Sigmoid colon (tissue), 7 donors: ENCODE measurements around the gene TUBA4B. TPM values are rescaled to one million over a fixed set of nuclear protein-coding genes. Genes with fewer than 3 reads are reported as not detected.

Experiments
- DNase-seq: peaks from one replicate; pipeline ENCODE4 v3.0.0-alpha.2; 2019
- H3K27ac ChIP-seq, 4 donors: fragments of 200-600 bp; sonication (generic); one replicate each; pipeline ENCODE4 v1.5.1; 2016 to 2019; ENCODE audit warnings: mild to moderate bottlenecking in 1 of 4
- H3K27me3 ChIP-seq, 3 donors: fragments of 200-600 bp; sonication (generic); one replicate each; pipeline ENCODE4 v1.5.1; 2019; ENCODE audit warnings: mild to moderate bottlenecking in 1 of 3
- H3K36me3 ChIP-seq, 4 donors: fragments of 200-600 bp; sonication (generic); one replicate each; pipeline ENCODE4 v1.5.1; 2016 to 2019
- H3K4me1 ChIP-seq, 4 donors: fragments of 200-600 bp; sonication (generic); one replicate each; pipeline ENCODE4 v1.5.1; 2017 to 2019
- H3K4me3 ChIP-seq, 4 donors: fragments of 200-600 bp; sonication (generic); one replicate each; pipeline ENCODE4 v1.5.1; 2017 to 2019; ENCODE audit warnings: mild to moderate bottlenecking in 2 of 4, moderate library complexity in 1 of 4
- H3K9me3 ChIP-seq, 4 donors: fragments of 200-600 bp in 3 of 4; sonication (generic) in 3 of 4; one replicate each; pipeline versions ENCODE4 v1.5.1 to v1.6.1; 2013 to 2019
- EP300 ChIP-seq, 4 donors: sonication (generic); formaldehyde crosslinking; IDR thresholded peaks; one replicate each; pipeline ENCODE4 v1.6.1; 2017; ENCODE audit warnings: antibody characterized with exemption in 4 of 4
- POLR2A ChIP-seq, 2 donors: fragments of 450-650 bp; IDR thresholded peaks; one replicate each; pipeline ENCODE4 v1.6.1; 2016; ENCODE audit warnings: antibody characterized with exemption in 2 of 2, mild to moderate bottlenecking in 2 of 2, moderate library complexity in 2 of 2
- POLR2AphosphoS5 ChIP-seq, 4 donors: sonication (generic); formaldehyde crosslinking; IDR thresholded peaks; one replicate each; pipeline ENCODE4 v1.6.1; 2017; ENCODE audit warnings: antibody characterized with exemption in 4 of 4
- WGBS, 2 donors: extraction: QIAGEN DNeasy Blood & Tissue Kit; methylation state at CpG; one replicate each; pipeline ENCODE4 v1.1.7; 2013; 5-methylcytosine and 5-hydroxymethylcytosine counted together
- intact Hi-C: fragments of 100-400 bp; cut with DNase I; formaldehyde crosslinking; loops from one replicate; pipeline ENCODE4 v1.15.1; 2023
- polyA plus RNA-seq, 3 donors: library from polyadenylated mRNA; stranded (reverse); fragments of 200-250 nt; gene quantifications; one replicate each; pipeline ENCODE4 v1.2.3, GENCODE V29; 2013
- total RNA-seq, 4 donors: library from RNA; depleted of rRNA; stranded (reverse); fragments of >200 nt; gene quantifications; one replicate each; pipeline ENCODE4 v1.1.0, GENCODE V29; 2016
- TF ChIP-seq, protein P1 (sequence below), 4 experiments: fragments of 450-650 bp in 3 of 4; fragments of 200-600 bp in 1 of 4; IDR thresholded peaks; one replicate each; pipeline ENCODE4 v1.5.1; 2016 to 2019; ENCODE audit warnings: antibody characterized with exemption in 4 of 4, mild to moderate bottlenecking in 3 of 4, moderate library complexity in 2 of 4
- donor health status: healthy with polysubstance abuse.
- donor health status: Bipolar disorder and iron deficiency.
- donor health status: healthy.

Gene TUBA4B
- total RNA-seq: not detected
- not detected for polyA plus RNA-seq

DNA sequence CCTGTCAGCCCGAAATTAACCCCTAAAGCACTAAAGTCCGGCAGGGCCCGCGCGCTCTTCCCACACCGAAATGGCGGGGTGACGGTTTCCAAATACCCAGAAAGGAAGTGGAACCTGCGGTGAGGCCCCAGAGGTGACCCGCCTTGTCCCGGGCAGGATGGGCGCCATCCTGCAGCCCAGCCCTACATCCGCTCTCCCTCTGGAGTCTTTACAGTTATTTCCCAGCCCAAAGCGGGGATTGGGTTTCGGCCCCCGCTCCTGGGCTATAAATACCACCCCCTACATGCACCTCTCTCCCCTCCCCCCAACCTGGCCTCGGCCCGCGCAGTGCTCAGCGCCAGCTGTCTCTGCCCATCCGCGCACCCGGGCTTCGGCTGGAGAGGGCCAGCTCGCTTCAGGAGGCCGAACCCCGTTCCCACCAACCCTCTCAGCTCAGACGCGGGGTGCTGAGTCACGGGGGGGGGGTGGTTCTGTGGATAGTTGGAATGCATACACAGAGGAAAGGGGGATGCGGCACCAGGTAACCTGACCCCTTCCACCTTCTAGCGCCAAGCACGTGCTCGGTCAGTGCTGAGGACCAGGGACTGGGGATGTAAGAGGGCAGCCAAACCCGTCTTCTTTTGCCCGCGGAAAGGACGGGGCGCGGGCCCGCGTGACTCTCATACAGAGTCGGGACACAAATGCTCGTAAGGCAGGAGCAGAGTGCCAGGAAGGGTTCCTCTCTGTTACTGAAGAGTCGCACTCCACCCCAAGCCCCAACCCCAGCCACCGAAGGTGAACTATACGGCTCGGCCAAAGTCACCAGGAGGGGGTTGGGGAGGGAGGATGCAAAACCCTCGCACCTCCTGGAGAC is at the start of gene TUBA4B:
TUBA4B (plus strand) TSS at position 344 of the 853 bp plus-strand sequence; CDS start at position 509, 165 bp downstream.
- Histone ChIP-seq H3K4me1 (peaks cover 0 to 60% (median 52%) of the 10 kb centered on the region in 4 donors), H3K9me3 (no peaks in the 10 kb centered on the region), H3K4me3 (peak within 1 kb of the TSS; percentile 56 to 74 (median 60)), H3K27me3 (no peaks in the 10 kb centered on the region), H3K27ac (peak within 1 kb of the TSS; percentile 79 to 87 (median 84)), H3K36me3 (peaks cover 0 to 24% (median 4%) of the 10 kb centered on the region in 4 donors)
- peak; percentile 78 for DNase-seq
- TF ChIP-seq POLR2A (IDR thresholded peaks at IDR 0.05): no peak
- peak in 1 of 4 donors; percentile 4 for TF ChIP-seq POLR2AphosphoS5 (IDR thresholded peaks at IDR 0.05)
- WGBS, 2 donors: 1% methylated on average over 49 of the region's 49 CpGs
- intact Hi-C loops: loop anchor here (2.0 to 5.0 kb wide), 3 partner anchors 26 to 76 kb away; partner anchors contain the start of genes ABCB6, CNPPD1 and DNAJB2

DNA sequence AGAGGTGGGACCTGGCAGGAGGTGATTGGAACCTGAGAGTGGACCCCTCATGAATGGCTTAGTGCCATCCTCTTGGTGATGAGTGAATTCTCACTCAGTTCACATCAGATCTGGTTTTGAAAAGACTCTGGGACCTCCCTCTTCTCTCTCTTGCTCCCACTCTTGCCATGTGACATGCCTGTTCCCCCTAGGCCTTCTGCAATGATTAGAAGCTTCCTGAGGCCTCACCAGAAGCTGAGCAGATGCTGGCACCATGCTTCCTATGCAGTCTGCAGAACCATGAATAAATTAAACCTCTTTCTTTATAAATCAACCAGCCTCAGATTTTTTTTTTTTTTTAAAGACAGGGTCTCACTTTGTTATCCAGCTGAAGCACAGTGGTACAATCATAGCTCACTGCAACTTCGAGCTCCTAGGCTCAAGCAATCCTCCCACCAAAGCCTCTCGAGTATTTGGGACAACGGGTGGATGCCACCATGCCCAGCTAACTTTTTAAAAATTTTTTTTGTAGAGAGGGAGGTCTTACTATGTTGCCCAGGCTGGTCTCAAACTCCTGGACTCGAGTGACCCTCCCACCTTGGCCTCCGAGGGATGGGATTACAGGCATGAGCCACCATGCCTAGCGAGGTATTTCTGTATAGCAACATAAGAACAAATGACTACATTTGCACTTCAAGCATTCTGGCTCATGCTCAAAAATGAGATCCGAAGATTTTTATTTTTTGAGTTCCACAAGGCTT is 48.4 kb upstream of the TUBA4B start:
- H3K27ac ChIP-seq: no peak overlapping the region
- no peak overlapping the region for H3K4me3 ChIP-seq
- H3K27me3 ChIP-seq: peaks cover 0 to 4% (median 0%) of the 10 kb centered on the region in 3 donors
- H3K9me3 ChIP-seq: no peaks in the 10 kb centered on the region
- WGBS, 2 donors: 94 to 95% methylated on average over 7 of the region's 7 CpGs
- intact Hi-C loops: no loop called here
- peaks cover 0 to 19% (median 6%) of the 10 kb centered on the region in 4 donors for H3K36me3 ChIP-seq
- TF ChIP-seq, protein P1, sequence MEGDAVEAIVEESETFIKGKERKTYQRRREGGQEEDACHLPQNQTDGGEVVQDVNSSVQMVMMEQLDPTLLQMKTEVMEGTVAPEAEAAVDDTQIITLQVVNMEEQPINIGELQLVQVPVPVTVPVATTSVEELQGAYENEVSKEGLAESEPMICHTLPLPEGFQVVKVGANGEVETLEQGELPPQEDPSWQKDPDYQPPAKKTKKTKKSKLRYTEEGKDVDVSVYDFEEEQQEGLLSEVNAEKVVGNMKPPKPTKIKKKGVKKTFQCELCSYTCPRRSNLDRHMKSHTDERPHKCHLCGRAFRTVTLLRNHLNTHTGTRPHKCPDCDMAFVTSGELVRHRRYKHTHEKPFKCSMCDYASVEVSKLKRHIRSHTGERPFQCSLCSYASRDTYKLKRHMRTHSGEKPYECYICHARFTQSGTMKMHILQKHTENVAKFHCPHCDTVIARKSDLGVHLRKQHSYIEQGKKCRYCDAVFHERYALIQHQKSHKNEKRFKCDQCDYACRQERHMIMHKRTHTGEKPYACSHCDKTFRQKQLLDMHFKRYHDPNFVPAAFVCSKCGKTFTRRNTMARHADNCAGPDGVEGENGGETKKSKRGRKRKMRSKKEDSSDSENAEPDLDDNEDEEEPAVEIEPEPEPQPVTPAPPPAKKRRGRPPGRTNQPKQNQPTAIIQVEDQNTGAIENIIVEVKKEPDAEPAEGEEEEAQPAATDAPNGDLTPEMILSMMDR (IDR thresholded peaks at IDR 0.05): no peak
- no peak for TF ChIP-seq POLR2AphosphoS5 (IDR thresholded peaks at IDR 0.05)
- no peak for TF ChIP-seq EP300 (IDR thresholded peaks at IDR 0.05)
- TF ChIP-seq POLR2A (IDR thresholded peaks at IDR 0.05): no peak
- H3K4me1 ChIP-seq: peaks cover 0 to 22% (median 19%) of the 10 kb centered on the region in 4 donors
- peak; percentile 36 for DNase-seq

DNA sequence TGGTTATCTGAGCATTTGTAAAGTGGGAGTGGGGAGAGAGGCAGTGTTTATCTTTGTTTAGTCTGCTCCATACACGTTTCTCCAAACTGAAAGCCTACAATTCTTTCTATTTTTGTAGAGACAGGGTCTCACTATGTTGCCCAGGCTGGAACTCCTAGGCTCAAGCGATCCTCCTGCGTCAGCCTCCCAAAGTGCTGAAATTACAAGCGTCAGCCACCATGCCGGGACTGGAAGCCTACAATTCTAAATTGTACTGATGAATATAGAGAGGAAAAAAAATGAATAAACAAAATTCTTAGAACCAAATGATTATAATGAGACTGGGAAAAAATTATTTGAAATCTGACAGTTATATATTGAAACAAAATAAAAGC is 47.9 kb upstream of the TUBA4B start:
- Histone ChIP-seq H3K27me3 (no peaks in the 10 kb centered on the region), H3K27ac (no peak overlapping the region), H3K4me3 (no peak overlapping the region), H3K9me3 (no peaks in the 10 kb centered on the region), H3K4me1 (peaks cover 0 to 22% (median 19%) of the 10 kb centered on the region in 4 donors), H3K36me3 (peaks cover 0 to 24% (median 9%) of the 10 kb centered on the region in 4 donors)
- intact Hi-C loops: no loop called here
- DNase-seq: peak; percentile 33
- 87 to 91% methylated on average over 5 of the region's 5 CpGs for WGBS, 2 donors
- TF ChIP-seq POLR2A (IDR thresholded peaks at IDR 0.05): no peak
- TF ChIP-seq EP300 (IDR thresholded peaks at IDR 0.05): no peak
- TF ChIP-seq, protein P1 (IDR thresholded peaks at IDR 0.05): no peak
- TF ChIP-seq POLR2AphosphoS5 (IDR thresholded peaks at IDR 0.05): no peak

DNA sequence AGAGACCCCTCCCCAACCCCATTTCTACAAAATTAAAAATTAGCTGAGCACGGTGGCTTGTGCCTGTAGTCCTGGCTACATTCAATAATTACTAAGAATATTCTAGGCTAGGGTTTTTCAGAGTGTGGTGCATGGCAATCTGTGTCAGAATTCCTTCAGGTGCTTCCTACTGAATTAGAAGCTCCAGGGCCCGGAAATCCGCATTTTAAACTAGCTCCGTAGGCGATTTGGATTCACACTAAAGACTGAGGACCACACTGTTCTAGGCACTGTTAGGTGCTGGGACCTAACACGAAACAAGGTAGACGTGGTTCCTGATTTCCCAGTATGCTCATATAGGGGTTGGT is 47.1 kb upstream of the TUBA4B start:
- peak overlapping the region; percentile 93 to 97 (median 96) for H3K27ac ChIP-seq
- peaks cover 0 to 31% (median 13%) of the 10 kb centered on the region in 4 donors for H3K36me3 ChIP-seq
- peak overlapping the region; percentile 62 to 76 (median 68) for H3K4me3 ChIP-seq
- 7 to 15% methylated on average over 7 of the region's 7 CpGs for WGBS, 2 donors
- TF ChIP-seq, protein P1 (IDR thresholded peaks at IDR 0.05): no peak
- TF ChIP-seq POLR2AphosphoS5 (IDR thresholded peaks at IDR 0.05): no peak
- intact Hi-C loops: loop anchor here (1.0 kb wide), 1 partner anchor 29 kb away; no protein-coding TSS in a partner anchor
- H3K27me3 ChIP-seq: no peaks in the 10 kb centered on the region
- no peaks in the 10 kb centered on the region for H3K9me3 ChIP-seq
- H3K4me1 ChIP-seq: peaks cover 0 to 22% (median 19%) of the 10 kb centered on the region in 4 donors
- DNase-seq: peak; percentile 21
